Smooth muscle cell (in vitro differentiated cells): ENCODE data around the gene STPG1. TPM values are rescaled to one million over a fixed set of nuclear protein-coding genes. Genes with fewer than 3 reads are reported as not detected.

Source experiments
- polyA plus RNA-seq: library from polyadenylated mRNA; unstranded; fragments of >200 nt; fragmentation: Nextera tagmentation; extraction: Ambion mirVana; gene quantifications from 2 replicates; pipeline ENCODE4 v1.2.1, GENCODE V29; 2016
- total RNA-seq: library from RNA; depleted of rRNA; stranded (reverse); fragments of >200 nt; gene quantifications from 2 replicates; pipeline ENCODE4 v1.2.3, GENCODE V29; 2014

Gene STPG1
- total and polyA plus RNA-seq, 2 experiments from 2014 or later = 4.9 to 6.8 TPM

Other genes starting within 250 kb of the STPG1 start
- 0.58 and 0.67 TPM in 2 replicates for gene IFNLR1, start 226.5 kb downstream of the STPG1 start, total RNA-seq
- 0.25 and 2.9 TPM in 2 replicates for gene IFNLR1, start 226.5 kb downstream of the STPG1 start, polyA plus RNA-seq
- gene GRHL3, start 94.4 kb downstream of the STPG1 start, total RNA-seq = 5.6 and 10.5 TPM in 2 replicates
- gene GRHL3, start 94.4 kb downstream of the STPG1 start, polyA plus RNA-seq = 0.87 and 4.9 TPM in 2 replicates
- 17.2 and 22.5 TPM in 2 replicates for gene NIPAL3, start 2.0 kb upstream of the STPG1 start, total RNA-seq
- gene NIPAL3, start 2.0 kb upstream of the STPG1 start, polyA plus RNA-seq = 9.3 and 13.3 TPM in 2 replicates
- 15.7 and 20.0 TPM in 2 replicates for gene RCAN3, start 89.1 kb upstream of the STPG1 start, total RNA-seq
- 4.5 and 5.3 TPM in 2 replicates for gene RCAN3, start 89.1 kb upstream of the STPG1 start, polyA plus RNA-seq
- gene NCMAP, start 142.3 kb upstream of the STPG1 start, total RNA-seq = not detected in 2 replicates
- gene NCMAP, start 142.3 kb upstream of the STPG1 start, polyA plus RNA-seq = not detected in 2 replicates
- gene SRRM1, start 229.5 kb upstream of the STPG1 start, total RNA-seq = 53.8 and 70.1 TPM in 2 replicates
- 96.0 and 129 TPM in 2 replicates for gene SRRM1, start 229.5 kb upstream of the STPG1 start, polyA plus RNA-seq